Activated CD4-positive, alpha-beta T cell treated with anti-CD3 and anti-CD28 coated beads, Interleukin-2, amount 50 U/mL, for 24 hours (primary cell): Measurements from ENCODE around the gene PIK3R1.

Experiments used
- DNase-seq, 2 donors: peaks; one replicate each; pipeline ENCODE4 v3.0.0-alpha.2; 2020; ENCODE audit warnings: low read depth in 1 of 2, low spot score in 1 of 2

Gene PIK3R1

GRCh38 chr5:68251386-68251785 lies 35.8 kb downstream of the PIK3R1 start:
- DNase-seq = peak; percentile 28 to 58

DNA sequence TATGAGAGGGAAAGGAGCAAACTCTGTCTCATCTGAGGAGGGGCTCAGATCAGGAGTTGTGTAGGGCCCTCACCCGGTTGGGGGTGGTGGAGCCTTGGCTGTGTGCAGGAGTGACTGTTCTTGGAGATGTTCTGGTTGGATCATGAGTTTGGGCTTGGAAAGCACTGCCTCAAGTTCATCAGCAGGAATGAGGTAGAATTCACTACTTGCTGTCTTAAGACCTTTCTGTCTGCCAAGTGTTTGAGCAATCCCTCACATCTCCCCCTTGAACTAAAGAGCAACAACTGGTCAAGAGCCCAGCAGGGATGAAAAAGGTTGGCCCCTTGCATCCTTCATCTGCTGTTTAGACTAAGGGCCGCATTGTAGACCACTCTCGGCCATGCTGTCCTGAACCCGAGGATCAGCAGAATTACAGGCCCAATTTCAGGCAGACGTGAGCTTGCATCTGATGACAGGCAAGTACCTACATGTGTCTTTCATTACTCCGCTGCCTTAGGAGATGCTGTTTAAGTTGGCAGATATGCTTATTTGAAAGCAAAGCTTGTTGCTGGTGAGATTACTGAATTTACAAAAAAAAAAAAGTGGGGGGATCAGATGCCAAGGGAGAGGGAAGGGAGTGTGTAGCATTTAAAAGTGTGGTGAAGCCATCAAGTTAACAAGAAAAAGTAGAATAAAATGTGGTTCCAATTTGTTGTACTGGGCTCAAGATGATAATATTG lies 36.4 kb downstream of the PIK3R1 start:
- DNase-seq = no peak

GRCh38 chr5:68252673-68253623 lies 37.4 kb downstream of the PIK3R1 start:
- DNase-seq = no peak

DNA sequence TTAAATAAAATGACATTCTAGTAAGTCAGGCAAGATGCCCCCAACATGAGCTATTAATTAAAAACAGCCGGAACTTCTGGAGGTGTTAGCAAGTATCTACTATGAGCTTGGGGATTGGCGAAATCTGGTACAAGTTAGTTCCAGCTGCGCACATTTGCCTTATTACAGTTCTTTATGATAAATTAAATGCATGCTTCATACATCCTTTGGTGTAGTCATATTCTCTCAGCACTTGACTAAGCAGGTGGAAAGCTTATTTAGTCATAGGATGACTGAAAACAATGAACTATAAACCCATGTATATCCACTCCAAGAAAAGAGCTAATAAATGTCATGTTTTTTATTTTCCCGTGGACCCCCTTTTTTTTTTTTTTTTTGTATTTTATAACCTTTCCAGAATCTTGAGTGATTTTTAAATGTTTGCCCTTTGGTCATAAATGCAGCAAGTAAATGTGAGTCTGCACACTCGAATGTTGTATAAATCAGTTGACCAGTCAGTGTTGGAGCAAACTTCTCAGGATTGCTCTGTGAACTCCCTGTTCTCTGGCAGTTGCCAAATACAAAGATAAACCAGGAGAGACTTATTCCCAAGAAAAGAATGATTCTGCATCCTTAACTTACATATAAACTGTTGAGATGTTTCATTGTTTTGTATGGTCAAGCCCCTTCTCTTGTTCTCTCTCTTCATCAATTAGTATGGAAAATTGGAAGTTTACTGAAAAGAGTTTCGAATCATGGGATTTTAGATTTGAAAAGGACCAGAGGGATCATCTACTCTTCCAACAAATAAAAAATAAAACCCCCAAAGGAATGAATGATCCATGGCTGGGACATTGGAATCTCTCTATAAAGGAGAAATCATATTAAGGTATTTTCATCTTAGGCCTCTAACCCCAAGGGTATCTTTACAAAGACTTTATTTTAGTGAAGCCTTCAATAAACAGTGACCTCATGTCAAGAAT lies 38.3 kb downstream of the PIK3R1 start:
- no peak for DNase-seq

GRCh38 chr5:68254810-68255209 lies 39.3 kb downstream of the PIK3R1 start:
- DNase-seq = no peak

DNA sequence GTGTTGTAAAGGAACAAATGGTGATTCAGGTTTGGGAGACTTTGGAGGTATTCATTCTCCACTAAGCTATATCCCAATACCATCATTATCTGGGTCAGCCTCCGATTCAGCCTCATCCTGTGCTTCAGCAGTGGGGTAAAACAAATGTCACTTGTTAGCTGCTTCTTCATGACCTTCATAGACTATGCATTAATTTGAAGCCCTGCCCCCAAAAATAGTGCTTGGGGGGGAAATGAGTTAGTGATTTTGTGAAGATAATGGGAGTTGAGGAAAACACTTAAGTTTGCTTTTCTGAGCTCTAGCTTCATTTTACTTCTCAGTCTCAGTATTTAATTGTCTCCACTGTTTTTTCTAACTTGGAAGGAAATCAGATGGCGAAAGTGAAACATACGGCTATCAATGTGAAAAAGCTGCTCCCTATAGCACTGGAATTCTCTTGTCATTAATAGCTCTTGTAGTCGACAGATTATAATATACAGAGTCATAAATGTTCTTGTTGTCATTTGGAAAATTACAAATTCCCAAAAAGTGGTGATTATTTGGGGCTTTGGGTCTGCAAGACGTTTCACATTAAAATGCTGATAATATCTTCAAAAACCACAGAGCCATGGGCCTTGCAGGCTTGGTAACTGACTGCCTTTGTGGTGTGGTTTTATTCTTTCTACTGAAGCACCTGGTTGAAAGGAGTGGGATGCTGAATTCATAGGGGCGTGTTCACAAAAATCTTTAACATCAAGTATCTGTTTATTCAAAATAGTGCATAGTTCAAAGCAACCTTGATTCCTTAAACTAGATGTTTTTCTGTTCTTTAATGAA lies 40.0 kb downstream of the PIK3R1 start:
- no peak for DNase-seq

DNA sequence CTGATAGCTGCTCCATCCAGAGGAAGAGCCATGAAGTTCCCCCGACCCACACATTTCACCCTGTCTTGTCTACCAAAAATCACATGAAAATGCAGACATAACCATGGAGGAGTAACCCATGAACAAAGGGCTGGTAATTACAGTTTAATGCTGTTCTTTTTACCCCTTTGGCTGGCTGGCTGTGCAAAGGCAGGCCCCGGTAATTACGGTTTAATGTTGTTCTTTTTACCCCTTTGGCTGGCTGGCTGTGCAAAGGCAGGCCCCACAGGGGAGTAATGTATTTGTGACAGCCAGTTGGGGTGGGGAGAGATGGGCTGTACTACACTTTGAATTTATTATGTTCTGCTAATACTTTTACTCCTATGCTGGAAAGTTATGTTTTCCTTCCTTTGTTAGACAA lies 41.7 kb downstream of the PIK3R1 start:
- no peak for DNase-seq

- no peak for DNase-seq
Observed at GRCh38 chr5:68258531-68258930, 43.0 kb downstream of the PIK3R1 start.

GRCh38 chr5:68259700-68260099 lies 44.1 kb downstream of the PIK3R1 start:
- DNase-seq = no peak

GRCh38 chr5:68260467-68260866 lies 44.9 kb downstream of the PIK3R1 start:
- DNase-seq = no peak

DNA sequence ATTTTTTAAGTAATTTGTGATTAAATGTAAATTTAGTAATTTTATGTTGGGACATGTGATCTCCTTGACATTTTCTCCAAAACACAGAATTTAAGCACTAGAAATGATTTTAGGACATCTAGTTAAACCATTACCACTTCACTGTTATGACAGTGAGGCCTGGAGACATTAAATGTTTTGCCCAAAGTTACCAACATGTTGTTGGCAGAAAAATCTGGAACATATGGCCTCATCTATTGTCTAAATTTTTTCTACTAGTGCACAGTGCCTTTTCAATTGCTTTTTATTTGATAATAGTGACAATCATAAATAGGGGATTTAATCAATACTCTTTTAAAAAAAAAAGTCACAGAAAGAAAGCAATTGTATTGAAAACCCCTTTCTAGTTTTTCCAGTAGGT lies 45.6 kb downstream of the PIK3R1 start:
- no peak for DNase-seq

GRCh38 chr5:68261569-68262065 lies 46.1 kb downstream of the PIK3R1 start:
- no peak for DNase-seq

DNA sequence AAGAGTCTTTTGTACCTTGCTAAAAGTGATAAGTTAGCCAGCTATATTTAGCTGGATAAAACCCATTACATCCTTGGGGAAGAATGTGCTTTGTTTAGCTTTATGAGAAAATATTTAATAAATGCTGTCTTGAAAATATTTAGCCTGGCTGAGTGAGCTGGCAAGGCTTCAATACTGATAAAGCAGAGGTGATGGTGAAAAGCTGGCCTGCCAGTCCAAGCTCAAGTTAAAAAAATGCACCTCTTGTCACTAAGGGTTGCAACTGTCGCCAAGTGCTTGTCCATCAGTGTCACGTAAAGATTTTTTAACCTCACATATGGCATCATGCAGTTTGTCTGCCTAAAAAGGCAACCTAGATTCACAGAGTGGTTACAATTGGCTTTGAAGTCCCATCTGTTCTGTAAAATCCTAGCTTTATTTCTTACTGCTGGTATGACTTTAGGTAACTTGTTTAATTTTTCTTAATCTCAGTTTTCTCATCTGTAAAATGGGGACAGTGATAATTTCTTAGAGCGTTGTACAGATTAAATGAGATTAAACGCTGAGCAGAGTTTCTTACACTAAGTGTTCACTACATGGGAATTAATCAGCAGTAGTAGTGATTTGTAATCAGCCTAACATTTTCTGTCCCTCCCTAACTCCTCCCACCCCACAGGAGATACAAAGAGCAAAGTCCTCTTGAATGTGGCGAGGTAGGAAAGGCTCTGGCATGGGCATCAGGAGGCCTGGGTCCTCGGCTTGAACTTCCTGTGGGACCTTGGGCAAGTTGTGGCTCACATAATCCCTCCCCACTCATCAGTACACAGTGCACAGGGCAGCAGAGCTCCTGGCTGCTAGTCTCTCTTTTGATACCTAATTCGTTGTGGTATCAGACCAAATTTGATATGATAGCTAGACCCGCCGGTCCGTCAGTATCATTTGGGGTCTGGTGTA lies 48.7 kb downstream of the PIK3R1 start:
- no peak for DNase-seq

DNA sequence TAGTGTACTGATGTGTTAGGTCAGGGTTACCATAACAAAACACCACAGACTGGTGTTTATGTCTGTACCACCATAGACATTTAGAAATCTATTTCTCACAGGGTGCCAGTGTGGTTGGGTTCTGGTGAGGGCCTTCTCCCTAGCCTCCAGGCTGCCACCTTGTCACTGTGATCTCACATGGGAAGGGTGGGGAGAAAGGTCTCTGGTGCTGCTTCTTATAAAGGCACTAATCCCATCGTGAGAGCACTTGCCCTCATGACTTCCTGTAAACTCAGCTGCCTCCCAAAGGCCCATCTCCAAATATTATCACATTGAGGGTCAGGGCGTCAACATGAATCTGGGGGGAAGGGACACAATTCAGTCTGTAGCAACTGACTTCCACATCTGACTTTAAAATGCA lies 49.8 kb downstream of the PIK3R1 start:
- no peak for DNase-seq

DNA sequence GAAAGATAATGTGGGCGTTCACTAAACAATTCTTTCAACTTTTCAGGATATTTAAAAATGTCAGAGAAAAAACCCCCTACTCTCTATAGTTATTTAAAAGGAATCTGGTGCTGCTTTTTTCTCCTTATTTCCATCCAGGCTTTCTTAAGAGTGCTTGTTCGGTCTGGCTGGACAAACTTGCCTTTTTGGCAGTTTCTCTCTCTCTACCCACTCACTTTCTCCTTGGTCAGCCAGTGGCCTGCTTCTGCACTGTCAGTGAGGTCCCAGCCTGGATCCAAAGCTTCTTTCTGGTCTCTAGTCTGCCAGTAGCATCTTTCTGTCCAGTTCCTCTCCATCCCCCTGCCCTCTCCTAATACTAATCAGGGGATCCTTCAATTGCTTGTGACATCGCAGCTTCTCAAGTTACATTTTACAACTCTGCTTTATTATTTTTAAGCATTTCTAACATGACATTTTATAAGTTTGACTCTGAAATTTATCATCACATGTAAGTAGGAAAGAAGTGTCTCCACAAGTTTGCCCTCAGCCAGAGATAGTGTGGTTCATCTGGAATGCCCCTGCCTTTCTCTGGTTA lies 50.4 kb downstream of the PIK3R1 start:
- DNase-seq = no peak

DNA sequence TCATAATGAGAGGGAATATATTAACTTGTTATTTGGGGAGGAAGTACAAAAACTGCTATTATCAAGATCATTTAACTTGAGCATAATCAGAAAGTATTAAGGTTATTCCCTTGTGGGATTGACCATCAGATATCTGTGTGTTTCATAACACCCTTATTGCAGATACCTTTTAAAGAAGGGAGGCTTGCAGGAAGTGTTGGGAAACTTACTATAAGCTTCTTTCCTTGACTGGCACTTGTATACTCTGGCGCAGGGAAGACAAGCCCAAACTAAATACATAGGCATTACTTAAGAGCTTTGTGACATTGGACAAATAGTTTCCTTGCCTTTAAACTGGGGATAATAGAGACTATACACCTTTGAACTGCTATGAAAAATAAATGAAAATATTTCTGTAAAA lies 50.9 kb downstream of the PIK3R1 start:
- no peak for DNase-seq

- DNase-seq = no peak
Observed at GRCh38 chr5:68267066-68267465, 51.5 kb downstream of the PIK3R1 start.

DNA sequence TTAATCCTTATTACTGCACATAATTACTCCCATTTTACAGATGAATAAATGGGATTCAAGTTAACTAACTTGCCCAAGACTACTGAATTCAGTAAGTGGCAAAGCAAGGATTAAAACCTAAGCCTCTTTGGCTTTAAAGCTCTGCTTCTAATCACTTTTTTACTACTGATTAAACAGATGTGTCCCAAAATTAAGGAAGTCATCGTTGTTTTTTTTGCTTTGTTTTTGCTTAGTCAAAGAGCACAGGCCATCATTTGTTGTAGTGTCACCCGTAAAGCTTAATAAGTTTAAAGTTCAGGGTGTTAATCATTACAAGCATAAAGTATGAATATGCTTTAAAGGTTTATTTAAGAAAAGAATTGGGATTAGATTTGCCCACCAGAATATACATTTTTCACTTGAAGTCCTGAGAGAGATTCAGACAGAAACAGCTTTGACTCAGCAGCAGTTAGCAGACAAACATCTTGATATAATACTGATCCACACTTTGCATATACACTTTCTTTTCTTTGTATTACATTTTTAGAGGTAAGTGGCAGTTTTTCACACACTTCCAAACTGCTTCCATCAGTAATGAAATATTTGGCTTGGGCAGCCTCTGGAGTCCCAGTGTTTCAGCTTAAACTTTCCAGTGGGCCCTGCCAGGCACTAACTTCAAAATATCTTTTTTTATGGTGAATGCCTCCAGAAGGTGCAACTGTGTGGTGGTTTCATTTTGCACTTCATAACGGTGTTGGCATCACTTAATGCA lies 52.7 kb downstream of the PIK3R1 start:
- no peak for DNase-seq
